ENCODE data around the gene CYP19A1. TPM values are rescaled to one million over a fixed set of nuclear protein-coding genes. Genes with fewer than 3 reads are reported as not detected.

CYP19A1 gene
- total and polyA plus RNA-seq, 4 donors: 0.03 to 124 (median 0.50) TPM; not detected in 1

- TF ChIP-seq RAD21 (IDR thresholded peaks at IDR 0.05): no peak
Observed at GRCh38 chr15:51193979-51194378, 144.4 kb downstream of the CYP19A1 start (continued).

DNA sequence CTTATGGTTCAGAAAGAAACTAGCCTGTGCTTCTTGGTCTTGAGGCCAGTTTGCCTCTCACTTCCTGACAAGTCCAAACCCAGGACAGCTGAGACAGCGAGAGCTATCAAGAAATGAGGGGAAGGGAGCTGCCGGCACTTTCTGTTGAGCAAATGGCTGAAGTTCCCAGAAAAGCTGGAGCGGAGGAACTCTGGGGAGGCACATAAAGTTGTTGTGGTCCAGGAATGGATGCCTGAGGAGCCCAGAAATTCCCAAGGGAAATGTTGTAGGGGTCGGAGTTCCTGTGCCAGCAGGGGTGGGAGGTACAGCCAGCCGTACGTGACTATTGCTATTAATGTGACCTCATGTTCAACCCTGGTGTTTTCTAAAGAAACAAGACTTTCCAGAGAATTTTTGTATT is 144.9 kb downstream of the CYP19A1 start:
- Histone ChIP-seq H3K4me1 (ENCODE audit: control insufficient read depth in 4 of 4, insufficient read depth in 4 of 4, low read length in 3 of 4) (no peaks in the 10 kb centered on the region), H3K4me3 (ENCODE audit: low read depth in 1 of 3, low read length in 3 of 3) (no peak overlapping the region), H3K27ac (ENCODE audit: low read depth in 1 of 2, low read length in 2 of 2) (no peak overlapping the region), H3K9me3 (ENCODE audit: control insufficient read depth in 4 of 4, low read length in 3 of 4) (no peaks in the 10 kb centered on the region), H3K27me3 (ENCODE audit: control insufficient read depth in 4 of 4, insufficient read depth in 4 of 4, low read length in 3 of 4) (peaks cover 0 to 13% (median 2%) of the 10 kb centered on the region in 4 donors), H3K36me3 (ENCODE audit: control insufficient read depth in 4 of 4, insufficient read depth in 3 of 4, low read depth in 1 of 4, low read length in 3 of 4) (no peaks in the 10 kb centered on the region), H3K9ac (ENCODE audit: low read depth in 1 of 2, low read length in 2 of 2) (no peak overlapping the region)
- no peak for DNase-seq (ENCODE audit: low spot score)
- no peak for TF ChIP-seq HNF4A (conservative IDR thresholded peaks at IDR 0.05)
- no peak for TF ChIP-seq JUND (IDR thresholded peaks at IDR 0.05)
- TF ChIP-seq FOXA2 (IDR thresholded peaks at IDR 0.05): no peak
- no peak for TF ChIP-seq EGR1 (IDR thresholded peaks at IDR 0.05; ENCODE audit: low read depth in 2 of 2)
- no peak for TF ChIP-seq TAF1 (conservative IDR thresholded peaks at IDR 0.05)
- WGBS: 70% methylated on average over 6 of the region's 6 CpGs

DNA sequence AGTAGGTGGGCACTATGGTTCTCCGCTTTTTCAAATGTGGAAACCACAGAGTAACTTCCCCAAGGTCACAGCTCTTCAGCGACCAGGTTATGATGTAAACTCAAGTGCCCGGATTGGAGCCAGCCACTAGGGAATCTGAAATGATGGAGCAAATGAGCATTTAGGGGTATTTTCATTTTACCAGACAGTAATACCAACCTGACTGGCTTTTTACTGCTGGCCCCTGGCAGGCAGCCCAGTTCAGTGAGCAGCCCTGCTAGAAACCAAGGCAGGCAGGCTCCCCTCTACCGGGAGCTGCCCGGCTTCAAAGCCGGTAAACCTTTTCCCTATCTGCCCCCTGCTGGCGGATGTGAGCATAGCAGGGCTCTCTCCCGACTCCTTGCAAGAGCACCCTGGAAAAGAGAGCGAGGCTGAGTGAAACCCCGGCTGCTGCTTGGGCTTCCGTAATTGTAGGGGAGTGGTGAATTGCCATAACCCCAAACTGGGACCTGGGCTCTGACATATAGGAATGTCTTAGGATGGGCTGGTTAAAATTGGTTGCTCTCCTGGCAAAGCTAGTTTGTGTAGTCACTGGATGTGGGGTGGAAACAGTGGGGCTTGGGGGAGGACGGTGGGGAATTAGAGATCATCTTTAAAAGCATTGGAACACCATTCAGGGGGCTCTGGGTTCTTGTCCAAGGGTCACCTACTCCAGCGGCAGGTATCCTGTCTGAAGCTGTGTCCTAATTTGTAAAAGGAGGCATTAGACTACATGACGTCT is 145.7 kb downstream of the CYP19A1 start:
- DNase-seq (ENCODE audit: low spot score): peak; percentile 88
- Histone ChIP-seq H3K36me3 (ENCODE audit: control insufficient read depth in 4 of 4, insufficient read depth in 3 of 4, low read depth in 1 of 4, low read length in 3 of 4) (no peaks in the 10 kb centered on the region), H3K9ac (ENCODE audit: low read depth in 1 of 2, low read length in 2 of 2) (no peak overlapping the region), H3K9me3 (ENCODE audit: control insufficient read depth in 4 of 4, low read length in 3 of 4) (no peaks in the 10 kb centered on the region), H3K27ac (ENCODE audit: low read depth in 1 of 2, low read length in 2 of 2) (no peak overlapping the region), H3K27me3 (ENCODE audit: control insufficient read depth in 4 of 4, insufficient read depth in 4 of 4, low read length in 3 of 4) (peaks cover 0 to 13% (median 3%) of the 10 kb centered on the region in 4 donors), H3K4me1 (ENCODE audit: control insufficient read depth in 4 of 4, insufficient read depth in 4 of 4, low read length in 3 of 4) (no peaks in the 10 kb centered on the region), H3K4me3 (ENCODE audit: low read depth in 1 of 3, low read length in 3 of 3) (no peak overlapping the region)
- whole genome bisulfite sequencing: 32% methylated on average over 14 of the region's 14 CpGs
- TF ChIP-seq CTCF (IDR thresholded peaks at IDR 0.05; ENCODE audit: low read depth, low read length, missing input control) (peak; percentile 91), RAD21 (IDR thresholded peaks at IDR 0.05) (peak; percentile 75 to 82), ATF3 (IDR thresholded peaks at IDR 0.05) (no peak)

- H3K9me3 ChIP-seq (ENCODE audit: control insufficient read depth in 4 of 4, low read length in 3 of 4): no peaks in the 10 kb centered on the region
- DNase-seq (ENCODE audit: low spot score): no peak
- H3K27ac ChIP-seq (ENCODE audit: low read depth in 1 of 2, low read length in 2 of 2): no peak overlapping the region
- H3K36me3 ChIP-seq (ENCODE audit: control insufficient read depth in 4 of 4, insufficient read depth in 3 of 4, low read depth in 1 of 4, low read length in 3 of 4): no peaks in the 10 kb centered on the region
- no peak overlapping the region for H3K9ac ChIP-seq (ENCODE audit: low read depth in 1 of 2, low read length in 2 of 2)
- peaks cover 0 to 12% (median 5%) of the 10 kb centered on the region in 4 donors for H3K27me3 ChIP-seq (ENCODE audit: control insufficient read depth in 4 of 4, insufficient read depth in 4 of 4, low read length in 3 of 4)
- H3K4me3 ChIP-seq (ENCODE audit: low read depth in 1 of 3, low read length in 3 of 3): no peak overlapping the region
- H3K4me1 ChIP-seq (ENCODE audit: control insufficient read depth in 4 of 4, insufficient read depth in 4 of 4, low read length in 3 of 4): no peaks in the 10 kb centered on the region
- WGBS: 69% methylated on average over 9 of the region's 9 CpGs
- TF ChIP-seq FOXA1 (IDR thresholded peaks at IDR 0.05): no peak
- TF ChIP-seq RAD21 (IDR thresholded peaks at IDR 0.05): no peak
- no peak for TF ChIP-seq SP1 (IDR thresholded peaks at IDR 0.05)
- TF ChIP-seq, protein P1, sequence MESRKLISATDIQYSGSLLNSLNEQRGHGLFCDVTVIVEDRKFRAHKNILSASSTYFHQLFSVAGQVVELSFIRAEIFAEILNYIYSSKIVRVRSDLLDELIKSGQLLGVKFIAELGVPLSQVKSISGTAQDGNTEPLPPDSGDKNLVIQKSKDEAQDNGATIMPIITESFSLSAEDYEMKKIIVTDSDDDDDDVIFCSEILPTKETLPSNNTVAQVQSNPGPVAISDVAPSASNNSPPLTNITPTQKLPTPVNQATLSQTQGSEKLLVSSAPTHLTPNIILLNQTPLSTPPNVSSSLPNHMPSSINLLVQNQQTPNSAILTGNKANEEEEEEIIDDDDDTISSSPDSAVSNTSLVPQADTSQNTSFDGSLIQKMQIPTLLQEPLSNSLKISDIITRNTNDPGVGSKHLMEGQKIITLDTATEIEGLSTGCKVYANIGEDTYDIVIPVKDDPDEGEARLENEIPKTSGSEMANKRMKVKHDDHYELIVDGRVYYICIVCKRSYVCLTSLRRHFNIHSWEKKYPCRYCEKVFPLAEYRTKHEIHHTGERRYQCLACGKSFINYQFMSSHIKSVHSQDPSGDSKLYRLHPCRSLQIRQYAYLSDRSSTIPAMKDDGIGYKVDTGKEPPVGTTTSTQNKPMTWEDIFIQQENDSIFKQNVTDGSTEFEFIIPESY (IDR thresholded peaks at IDR 0.05): no peak
- TF ChIP-seq RXRA (IDR thresholded peaks at IDR 0.05): no peak
- no peak for TF ChIP-seq HNF4G (IDR thresholded peaks at IDR 0.05)
- TF ChIP-seq TAF1 (conservative IDR thresholded peaks at IDR 0.05): no peak
- TF ChIP-seq ATF3 (IDR thresholded peaks at IDR 0.05): no peak
- no peak for TF ChIP-seq REST (IDR thresholded peaks at IDR 0.05)
- no peak for TF ChIP-seq GABPA (IDR thresholded peaks at IDR 0.05 in 1 of 2, conservative IDR thresholded peaks at IDR 0.05 in 1 of 2)
- no peak for TF ChIP-seq JUND (IDR thresholded peaks at IDR 0.05)
- TF ChIP-seq, protein P2, sequence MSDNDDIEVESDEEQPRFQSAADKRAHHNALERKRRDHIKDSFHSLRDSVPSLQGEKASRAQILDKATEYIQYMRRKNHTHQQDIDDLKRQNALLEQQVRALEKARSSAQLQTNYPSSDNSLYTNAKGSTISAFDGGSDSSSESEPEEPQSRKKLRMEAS (IDR thresholded peaks at IDR 0.05): no peak
- TF ChIP-seq FOXA2 (IDR thresholded peaks at IDR 0.05): no peak
Observed at GRCh38 chr15:51191766-51192165, 146.6 kb downstream of the CYP19A1 start.
